Thyroid gland (tissue), 4 donors: ENCODE results near the gene PRSS23.

Experiments used
- POLR2A ChIP-seq, 2 donors: fragments of 450-650 bp; IDR thresholded peaks; one replicate each; pipeline ENCODE4 v1.6.1; 2017; ENCODE audit warnings: antibody characterized with exemption in 2 of 2, mild to moderate bottlenecking in 2 of 2, moderate library complexity in 1 of 2
- TF ChIP-seq, protein P1 (sequence below), 6 experiments: fragments of 200-600 bp in 3 of 6; fragments of 450-650 bp in 3 of 6; sonication (generic) in 3 of 6; IDR thresholded peaks; one replicate each; pipeline ENCODE4 v1.5.1; 2016 to 2019; ENCODE audit warnings: antibody characterized with exemption in 6 of 6, mild to moderate bottlenecking in 2 of 6, inconsistent platforms in 1 of 6, moderate library complexity in 1 of 6

GRCh38 chr11:86790867-86791849 lies 9.2 kb upstream of the PRSS23 start:
- TF ChIP-seq, protein P1, sequence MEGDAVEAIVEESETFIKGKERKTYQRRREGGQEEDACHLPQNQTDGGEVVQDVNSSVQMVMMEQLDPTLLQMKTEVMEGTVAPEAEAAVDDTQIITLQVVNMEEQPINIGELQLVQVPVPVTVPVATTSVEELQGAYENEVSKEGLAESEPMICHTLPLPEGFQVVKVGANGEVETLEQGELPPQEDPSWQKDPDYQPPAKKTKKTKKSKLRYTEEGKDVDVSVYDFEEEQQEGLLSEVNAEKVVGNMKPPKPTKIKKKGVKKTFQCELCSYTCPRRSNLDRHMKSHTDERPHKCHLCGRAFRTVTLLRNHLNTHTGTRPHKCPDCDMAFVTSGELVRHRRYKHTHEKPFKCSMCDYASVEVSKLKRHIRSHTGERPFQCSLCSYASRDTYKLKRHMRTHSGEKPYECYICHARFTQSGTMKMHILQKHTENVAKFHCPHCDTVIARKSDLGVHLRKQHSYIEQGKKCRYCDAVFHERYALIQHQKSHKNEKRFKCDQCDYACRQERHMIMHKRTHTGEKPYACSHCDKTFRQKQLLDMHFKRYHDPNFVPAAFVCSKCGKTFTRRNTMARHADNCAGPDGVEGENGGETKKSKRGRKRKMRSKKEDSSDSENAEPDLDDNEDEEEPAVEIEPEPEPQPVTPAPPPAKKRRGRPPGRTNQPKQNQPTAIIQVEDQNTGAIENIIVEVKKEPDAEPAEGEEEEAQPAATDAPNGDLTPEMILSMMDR (IDR thresholded peaks at IDR 0.05) = no peak
- TF ChIP-seq POLR2A (IDR thresholded peaks at IDR 0.05) = no peak
